ENCODE measurements around the gene LRP5. TPM values are rescaled to one million over a fixed set of nuclear protein-coding genes. Genes with fewer than 3 reads are reported as not detected.

Gene LRP5
- total RNA-seq, 1 donor from 2014 or later = 54.7 TPM

- Histone ChIP-seq H3K36me3 (peaks cover 14% of the 10 kb centered on the region), H3K4me1 (peaks cover 67% of the 10 kb centered on the region), H3K9me3 (replicated peaks) (no peaks in the 10 kb centered on the region), H3K27me3 (ENCODE audit: low read depth) (no peaks in the 10 kb centered on the region), H3K27ac (replicated peaks) (peak overlapping the region; percentile 87), H3K4me3 (no peak overlapping the region)
- no peak for DNase-seq
- no peak for TF ChIP-seq CTCF (IDR thresholded peaks at IDR 0.05; ENCODE audit: borderline replicate concordance)
- intact Hi-C loops (cut with micrococcal nuclease) = loop anchor here (5.0 kb wide), 1 partner anchor 70 kb away; the partner anchor contains the start of gene LRP5
Observed at GRCh38 chr11:68382358-68382998, 70.1 kb downstream of the LRP5 start.

GRCh38 chr11:68383976-68384501 lies 71.6 kb downstream of the LRP5 start:
- H3K36me3 ChIP-seq = peaks cover 30% of the 10 kb centered on the region
- DNase-seq = peak; percentile 71
- intact Hi-C loops (cut with micrococcal nuclease) = loop anchor here (5.0 kb wide), 1 partner anchor 72 kb away; the partner anchor contains the start of gene LRP5
- peak overlapping the region; percentile 87 for H3K27ac ChIP-seq (replicated peaks)
- TF ChIP-seq CTCF (IDR thresholded peaks at IDR 0.05; ENCODE audit: borderline replicate concordance) = peak; percentile 92
- H3K4me3 ChIP-seq = no peak overlapping the region
- peaks cover 53% of the 10 kb centered on the region for H3K4me1 ChIP-seq
- H3K27me3 ChIP-seq (ENCODE audit: low read depth) = no peaks in the 10 kb centered on the region
- no peaks in the 10 kb centered on the region for H3K9me3 ChIP-seq (replicated peaks)

GRCh38 chr11:68384530-68385081 lies 72.2 kb downstream of the LRP5 start:
- peaks cover 34% of the 10 kb centered on the region for H3K36me3 ChIP-seq
- no peak for TF ChIP-seq CTCF (IDR thresholded peaks at IDR 0.05; ENCODE audit: borderline replicate concordance)
- H3K27ac ChIP-seq (replicated peaks) = no peak overlapping the region
- no peaks in the 10 kb centered on the region for H3K27me3 ChIP-seq (ENCODE audit: low read depth)
- H3K4me1 ChIP-seq = peaks cover 47% of the 10 kb centered on the region
- no peaks in the 10 kb centered on the region for H3K9me3 ChIP-seq (replicated peaks)
- H3K4me3 ChIP-seq = no peak overlapping the region
- DNase-seq = no peak
- intact Hi-C loops (cut with micrococcal nuclease) = loop anchor here (5.0 kb wide), 1 partner anchor 72 kb away; the partner anchor contains the start of gene LRP5

GRCh38 chr11:68385128-68385527 lies 72.7 kb downstream of the LRP5 start:
- no peak for TF ChIP-seq CTCF (IDR thresholded peaks at IDR 0.05; ENCODE audit: borderline replicate concordance)
- Histone ChIP-seq H3K9me3 (replicated peaks) (no peaks in the 10 kb centered on the region), H3K27me3 (ENCODE audit: low read depth) (no peaks in the 10 kb centered on the region), H3K27ac (replicated peaks) (no peak overlapping the region), H3K4me1 (peaks cover 42% of the 10 kb centered on the region), H3K36me3 (peaks cover 40% of the 10 kb centered on the region), H3K4me3 (no peak overlapping the region)
- DNase-seq = no peak
- intact Hi-C loops (cut with micrococcal nuclease) = no loop called here

- Histone ChIP-seq H3K4me1 (peaks cover 33% of the 10 kb centered on the region), H3K36me3 (peaks cover 48% of the 10 kb centered on the region), H3K27me3 (ENCODE audit: low read depth) (no peaks in the 10 kb centered on the region), H3K9me3 (replicated peaks) (no peaks in the 10 kb centered on the region), H3K27ac (replicated peaks) (no peak overlapping the region), H3K4me3 (no peak overlapping the region)
- intact Hi-C loops (cut with micrococcal nuclease) = no loop called here
- no peak for DNase-seq
- TF ChIP-seq CTCF (IDR thresholded peaks at IDR 0.05; ENCODE audit: borderline replicate concordance) = no peak
Observed at GRCh38 chr11:68386331-68386978, 74.1 kb downstream of the LRP5 start.

Measured in left ventricle myocardium inferior (tissue), 1 donor.